Neural cell (in vitro differentiated cells): ENCODE results near the gene TFDP2. TPM values are rescaled to one million over a fixed set of nuclear protein-coding genes. Genes with fewer than 3 reads are reported as not detected.

Experiments used
- H2AFZ ChIP-seq: fragments of 200-600, 300-800 bp; sonication (generic), shearing (Covaris generic); 2 replicates; pipeline ENCODE4 v1.6.0; 2014; ENCODE audit warnings: low read depth, mild to moderate bottlenecking, antibody characterized with exemption, low read length, moderate library complexity
- H3F3A ChIP-seq: fragments of 200-600 bp; shearing (Covaris generic); 2 replicates; pipeline ENCODE4 v1.6.1; 2016; ENCODE audit warnings: mild to moderate bottlenecking, moderate library complexity, mixed read lengths, antibody characterized with exemption, low read length; ENCODE audit not compliant: insufficient read depth, poor library complexity, severe bottlenecking
- H3K27ac ChIP-seq: fragments of 200-600, 300-800 bp; sonication (generic), shearing (Covaris generic); 2 replicates; pipeline ENCODE4 v1.5.1; 2014; ENCODE audit warnings: mild to moderate bottlenecking, low read length, moderate library complexity
- H3K27me3 ChIP-seq: fragments of 300-800, 200-600 bp; sonication (generic), shearing (Covaris generic); 2 replicates; pipeline ENCODE4 v1.6.0; 2014; ENCODE audit warnings: mild to moderate bottlenecking, low read depth, low read length, moderate library complexity; ENCODE audit not compliant: insufficient read depth
- H3K36me3 ChIP-seq: fragments of 300-800, 200-600 bp; sonication (generic), shearing (Covaris generic); 2 replicates; pipeline ENCODE4 v1.5.1; 2014; ENCODE audit warnings: mild to moderate bottlenecking, antibody characterized with exemption, low read length, moderate library complexity; ENCODE audit not compliant: insufficient read depth
- H3K4me2 ChIP-seq: fragments of 300-800, 200-600 bp; sonication (generic), shearing (Covaris generic); 2 replicates; pipeline ENCODE4 v1.6.0; 2014; ENCODE audit warnings: mild to moderate bottlenecking, low read length
- H3K4me3 ChIP-seq: fragments of 300-800, 200-600 bp; sonication (generic), shearing (Covaris generic); 2 replicates; pipeline ENCODE4 v1.5.1; 2014; ENCODE audit warnings: mild to moderate bottlenecking, low read length, moderate library complexity
- H3K79me2 ChIP-seq: fragments of 200-600 bp; shearing (Covaris generic); replicated peaks from 2 replicates; pipeline ENCODE4 v1.6.0; 2014; ENCODE audit warnings: mild to moderate bottlenecking, low read length, moderate library complexity; ENCODE audit not compliant: insufficient read depth
- H3K9ac ChIP-seq: fragments of 300-800, 200-600 bp; sonication (generic), shearing (Covaris generic); 2 replicates; pipeline ENCODE4 v1.6.1; 2016; ENCODE audit warnings: mild to moderate bottlenecking, low read length, mixed read lengths
- H3K9me2 ChIP-seq: fragments of 200-600 bp; shearing (Covaris generic); 2 replicates; pipeline ENCODE4 v1.6.1; 2016; ENCODE audit warnings: mild to moderate bottlenecking, low read length, mixed read lengths; ENCODE audit not compliant: insufficient read depth
- H3K9me3 ChIP-seq: fragments of 200-600, 300-800 bp; sonication (generic), shearing (Covaris generic); 2 replicates; pipeline ENCODE4 v1.6.1; 2016; ENCODE audit warnings: mild to moderate bottlenecking, mixed run types, low read length, moderate library complexity, mixed read lengths
- H4K20me1 ChIP-seq: fragments of 200-600 bp; shearing (Covaris generic); 2 replicates; pipeline ENCODE4 v1.6.1; 2016; ENCODE audit warnings: mild to moderate bottlenecking, mixed run types; ENCODE audit not compliant: insufficient read depth
- EP300 ChIP-seq: fragments of 450-650 bp; conservative IDR thresholded peaks from 2 replicates; pipeline ENCODE4 v1.6.1; 2014; ENCODE audit warnings: antibody characterized with exemption, mild to moderate bottlenecking, moderate library complexity; ENCODE audit not compliant: poor library complexity, severe bottlenecking
- EZH2 ChIP-seq: fragments of 200-600, 300-800 bp; shearing (Covaris generic), sonication (generic); IDR thresholded peaks from 2 replicates; pipeline ENCODE4 v1.6.1; 2014; ENCODE audit warnings: antibody characterized with exemption, low read length, borderline replicate concordance, mild to moderate bottlenecking; ENCODE audit not compliant: insufficient read depth, poor library complexity, severe bottlenecking
- MXI1 ChIP-seq: fragments of 450-650 bp; conservative IDR thresholded peaks from 2 replicates; pipeline ENCODE4 v1.6.1; 2014; ENCODE audit warnings: antibody characterized with exemption, mild to moderate bottlenecking; ENCODE audit not compliant: poor library complexity, severe bottlenecking
- POLR2AphosphoS5 ChIP-seq: IDR thresholded peaks from 2 replicates; pipeline ENCODE4 v1.6.1; 2012
- RAD21 ChIP-seq: fragments of 450-650 bp; conservative IDR thresholded peaks from 2 replicates; pipeline ENCODE4 v1.6.1; 2014; ENCODE audit warnings: antibody characterized with exemption, mild to moderate bottlenecking, moderate library complexity
- SMC3 ChIP-seq: fragments of 450-650 bp; conservative IDR thresholded peaks from 2 replicates; pipeline ENCODE4 v1.6.1; 2014; ENCODE audit warnings: antibody characterized with exemption, mild to moderate bottlenecking, moderate library complexity; ENCODE audit not compliant: poor library complexity
- TAF1 ChIP-seq: IDR thresholded peaks from 2 replicates; pipeline ENCODE4 v1.6.1; 2012; ENCODE audit warnings: low read depth
- polyA plus RNA-seq: library from polyadenylated mRNA; depleted of rRNA; stranded (reverse); fragments of >200 nt; gene quantifications from 2 replicates; pipeline ENCODE4 v1.2.3, GENCODE V29; 2014
- TF ChIP-seq, protein P1 (sequence below): IDR thresholded peaks from 2 replicates; pipeline ENCODE4 v1.6.1; 2012; ENCODE audit warnings: borderline replicate concordance
- TF ChIP-seq, protein P2 (sequence below): fragments of 450-650 bp; IDR thresholded peaks from 2 replicates; pipeline ENCODE4 v1.5.1; 2014; ENCODE audit warnings: antibody characterized with exemption, mild to moderate bottlenecking, moderate library complexity; ENCODE audit not compliant: poor library complexity, severe bottlenecking

TFDP2 gene
- polyA plus RNA-seq, 1 donor from 2014 or later: 17.0 TPM

DNA sequence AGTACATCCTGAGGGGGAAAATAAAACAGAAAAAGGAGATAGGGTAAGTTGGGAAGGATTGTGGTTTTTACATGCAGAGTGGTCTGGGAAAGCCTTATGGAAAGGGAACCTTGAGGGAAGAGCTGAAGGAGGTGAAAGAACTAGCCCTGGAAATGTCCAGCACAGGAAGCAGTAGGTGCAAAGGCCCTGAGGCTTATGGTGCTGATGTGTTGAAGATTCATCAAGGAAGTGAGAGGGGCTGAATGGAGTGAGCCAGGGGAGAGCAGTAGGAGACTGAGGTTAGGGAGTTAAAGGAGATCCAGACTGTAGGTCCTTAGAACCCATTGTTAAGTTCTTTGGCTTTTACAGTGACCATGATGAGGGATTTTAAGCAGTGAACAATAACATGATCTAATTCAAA is 239.9 kb downstream of the TFDP2 start:
- Histone ChIP-seq H3K9ac (no peak overlapping the region), H3K27me3 (no peaks in the 10 kb centered on the region), H3F3A (no peaks in the 10 kb centered on the region), H3K9me3 (no peaks in the 10 kb centered on the region), H3K4me2 (no peak overlapping the region), H3K79me2 (no peaks in the 10 kb centered on the region), H2AFZ (no peak overlapping the region), H3K4me3 (no peak overlapping the region), H3K27ac (no peak overlapping the region), H3K9me2 (no peaks in the 10 kb centered on the region), H3K36me3 (peaks cover 20% of the 10 kb centered on the region), H4K20me1 (no peaks in the 10 kb centered on the region)
- TF ChIP-seq MXI1 (no peak), EP300 (no peak), RAD21 (no peak), POLR2AphosphoS5 (no peak)
- TF ChIP-seq, protein P1, sequence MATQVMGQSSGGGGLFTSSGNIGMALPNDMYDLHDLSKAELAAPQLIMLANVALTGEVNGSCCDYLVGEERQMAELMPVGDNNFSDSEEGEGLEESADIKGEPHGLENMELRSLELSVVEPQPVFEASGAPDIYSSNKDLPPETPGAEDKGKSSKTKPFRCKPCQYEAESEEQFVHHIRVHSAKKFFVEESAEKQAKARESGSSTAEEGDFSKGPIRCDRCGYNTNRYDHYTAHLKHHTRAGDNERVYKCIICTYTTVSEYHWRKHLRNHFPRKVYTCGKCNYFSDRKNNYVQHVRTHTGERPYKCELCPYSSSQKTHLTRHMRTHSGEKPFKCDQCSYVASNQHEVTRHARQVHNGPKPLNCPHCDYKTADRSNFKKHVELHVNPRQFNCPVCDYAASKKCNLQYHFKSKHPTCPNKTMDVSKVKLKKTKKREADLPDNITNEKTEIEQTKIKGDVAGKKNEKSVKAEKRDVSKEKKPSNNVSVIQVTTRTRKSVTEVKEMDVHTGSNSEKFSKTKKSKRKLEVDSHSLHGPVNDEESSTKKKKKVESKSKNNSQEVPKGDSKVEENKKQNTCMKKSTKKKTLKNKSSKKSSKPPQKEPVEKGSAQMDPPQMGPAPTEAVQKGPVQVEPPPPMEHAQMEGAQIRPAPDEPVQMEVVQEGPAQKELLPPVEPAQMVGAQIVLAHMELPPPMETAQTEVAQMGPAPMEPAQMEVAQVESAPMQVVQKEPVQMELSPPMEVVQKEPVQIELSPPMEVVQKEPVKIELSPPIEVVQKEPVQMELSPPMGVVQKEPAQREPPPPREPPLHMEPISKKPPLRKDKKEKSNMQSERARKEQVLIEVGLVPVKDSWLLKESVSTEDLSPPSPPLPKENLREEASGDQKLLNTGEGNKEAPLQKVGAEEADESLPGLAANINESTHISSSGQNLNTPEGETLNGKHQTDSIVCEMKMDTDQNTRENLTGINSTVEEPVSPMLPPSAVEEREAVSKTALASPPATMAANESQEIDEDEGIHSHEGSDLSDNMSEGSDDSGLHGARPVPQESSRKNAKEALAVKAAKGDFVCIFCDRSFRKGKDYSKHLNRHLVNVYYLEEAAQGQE: no peak

DNA sequence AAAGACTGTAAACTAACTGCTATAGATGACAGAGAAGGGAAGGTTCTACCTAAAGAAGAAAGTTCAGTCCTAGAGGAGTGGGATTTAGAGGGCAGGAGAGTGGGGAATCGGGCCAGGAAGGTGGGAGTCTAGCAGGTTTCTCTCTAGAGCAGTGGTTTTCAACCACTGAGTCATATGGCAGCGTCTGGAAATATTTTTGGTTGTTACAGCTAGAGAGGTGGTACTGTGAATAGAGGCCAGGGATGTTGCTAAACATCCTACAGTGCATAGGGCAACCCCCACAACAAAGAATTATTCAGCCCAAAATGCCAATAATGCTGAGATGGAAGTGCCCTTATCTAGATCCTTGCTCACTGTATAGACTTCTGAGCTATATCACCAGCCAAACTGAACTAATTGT is 244.2 kb downstream of the TFDP2 start:
- H3K36me3 ChIP-seq: peaks cover 14% of the 10 kb centered on the region
- no peaks in the 10 kb centered on the region for H3K27me3 ChIP-seq
- H3K27ac ChIP-seq: no peak overlapping the region
- H3K4me2 ChIP-seq: no peak overlapping the region
- H3K9me3 ChIP-seq: no peaks in the 10 kb centered on the region
- no peak overlapping the region for H2AFZ ChIP-seq
- H3K9ac ChIP-seq: no peak overlapping the region
- no peaks in the 10 kb centered on the region for H3K79me2 ChIP-seq
- no peak for TF ChIP-seq TAF1
- TF ChIP-seq EP300: no peak
- no peak for TF ChIP-seq RAD21
- TF ChIP-seq MXI1: no peak
- TF ChIP-seq EZH2: no peak
- TF ChIP-seq, protein P1: no peak
- no peak for TF ChIP-seq SMC3
- TF ChIP-seq, protein P2, sequence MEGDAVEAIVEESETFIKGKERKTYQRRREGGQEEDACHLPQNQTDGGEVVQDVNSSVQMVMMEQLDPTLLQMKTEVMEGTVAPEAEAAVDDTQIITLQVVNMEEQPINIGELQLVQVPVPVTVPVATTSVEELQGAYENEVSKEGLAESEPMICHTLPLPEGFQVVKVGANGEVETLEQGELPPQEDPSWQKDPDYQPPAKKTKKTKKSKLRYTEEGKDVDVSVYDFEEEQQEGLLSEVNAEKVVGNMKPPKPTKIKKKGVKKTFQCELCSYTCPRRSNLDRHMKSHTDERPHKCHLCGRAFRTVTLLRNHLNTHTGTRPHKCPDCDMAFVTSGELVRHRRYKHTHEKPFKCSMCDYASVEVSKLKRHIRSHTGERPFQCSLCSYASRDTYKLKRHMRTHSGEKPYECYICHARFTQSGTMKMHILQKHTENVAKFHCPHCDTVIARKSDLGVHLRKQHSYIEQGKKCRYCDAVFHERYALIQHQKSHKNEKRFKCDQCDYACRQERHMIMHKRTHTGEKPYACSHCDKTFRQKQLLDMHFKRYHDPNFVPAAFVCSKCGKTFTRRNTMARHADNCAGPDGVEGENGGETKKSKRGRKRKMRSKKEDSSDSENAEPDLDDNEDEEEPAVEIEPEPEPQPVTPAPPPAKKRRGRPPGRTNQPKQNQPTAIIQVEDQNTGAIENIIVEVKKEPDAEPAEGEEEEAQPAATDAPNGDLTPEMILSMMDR: no peak
- no peak for TF ChIP-seq POLR2AphosphoS5
- no peak overlapping the region for H3K4me3 ChIP-seq
- H3F3A ChIP-seq: no peaks in the 10 kb centered on the region
- H3K9me2 ChIP-seq: no peaks in the 10 kb centered on the region
- no peaks in the 10 kb centered on the region for H4K20me1 ChIP-seq
